ENCODE measurements around the gene PLRG1. TPM values are rescaled to one million over a fixed set of nuclear protein-coding genes. Genes with fewer than 3 reads are reported as not detected.

Gene PLRG1
- total RNA-seq, 4 donors from 2014 or later, result 32.7 to 47.2 (median 36.5) TPM

GRCh38 chr4:154586296-154587033 lies 36.3 kb upstream of the PLRG1 start:
- Histone ChIP-seq H3K4me1 (no peaks in the 10 kb centered on the region), H3K36me3 (no peaks in the 10 kb centered on the region), H3K4me3 (no peak overlapping the region), H3K27ac (no peak overlapping the region), H3K27me3 (no peaks in the 10 kb centered on the region), H3K9me3 (no peaks in the 10 kb centered on the region)
- WGBS, 2 donors, result 93% methylated on average over 9 to 13 of the region's 13 CpGs
- no peak for DNase-seq (ENCODE audit: low spot score in 2 of 2)
- no peak for TF ChIP-seq CTCF (IDR thresholded peaks at IDR 0.05)
- TF ChIP-seq POLR2A (IDR thresholded peaks at IDR 0.05), result no peak
- no peak for TF ChIP-seq EP300 (IDR thresholded peaks at IDR 0.05)

GRCh38 chr4:154585369-154586018 lies 35.3 kb upstream of the PLRG1 start:
- no peaks in the 10 kb centered on the region for H3K27me3 ChIP-seq
- H3K36me3 ChIP-seq, result no peaks in the 10 kb centered on the region
- H3K27ac ChIP-seq, result no peak overlapping the region
- no peak for DNase-seq (ENCODE audit: low spot score in 2 of 2)
- no peaks in the 10 kb centered on the region for H3K9me3 ChIP-seq
- H3K4me3 ChIP-seq, result no peak overlapping the region
- WGBS, 2 donors, result 85% methylated on average over 10 of the region's 10 CpGs
- no peaks in the 10 kb centered on the region for H3K4me1 ChIP-seq
- no peak for TF ChIP-seq POLR2A (IDR thresholded peaks at IDR 0.05)
- TF ChIP-seq CTCF (IDR thresholded peaks at IDR 0.05), result no peak
- TF ChIP-seq EP300 (IDR thresholded peaks at IDR 0.05), result no peak

- 89 to 92% methylated on average over 5 of the region's 5 CpGs for WGBS, 2 donors
Measured at GRCh38 chr4:154584259-154584658, 34.1 kb upstream of the PLRG1 start.

GRCh38 chr4:154583677-154584076 lies 33.5 kb upstream of the PLRG1 start:
- TF ChIP-seq POLR2A (IDR thresholded peaks at IDR 0.05) (no peak), EP300 (IDR thresholded peaks at IDR 0.05) (no peak), CTCF (IDR thresholded peaks at IDR 0.05) (no peak)
- no peaks in the 10 kb centered on the region for H3K36me3 ChIP-seq
- H3K4me3 ChIP-seq, result no peak overlapping the region
- H3K27ac ChIP-seq, result no peak overlapping the region
- no peaks in the 10 kb centered on the region for H3K9me3 ChIP-seq
- DNase-seq (ENCODE audit: low spot score in 2 of 2), result no peak
- no peaks in the 10 kb centered on the region for H3K27me3 ChIP-seq
- no peaks in the 10 kb centered on the region for H3K4me1 ChIP-seq

More at GRCh38 chr4:154584259-154584658, 34.1 kb upstream of the PLRG1 start:
- H3K4me1 ChIP-seq, result no peaks in the 10 kb centered on the region
- no peak overlapping the region for H3K4me3 ChIP-seq
- DNase-seq (ENCODE audit: low spot score in 2 of 2), result no peak
- no peak overlapping the region for H3K27ac ChIP-seq
- H3K27me3 ChIP-seq, result no peaks in the 10 kb centered on the region
- H3K9me3 ChIP-seq, result no peaks in the 10 kb centered on the region
- TF ChIP-seq EP300 (IDR thresholded peaks at IDR 0.05), result no peak
- TF ChIP-seq CTCF (IDR thresholded peaks at IDR 0.05), result no peak
- no peak for TF ChIP-seq POLR2A (IDR thresholded peaks at IDR 0.05)
- H3K36me3 ChIP-seq, result no peaks in the 10 kb centered on the region

GRCh38 chr4:154583230-154583629 lies 33.0 kb upstream of the PLRG1 start:
- Histone ChIP-seq H3K9me3 (no peaks in the 10 kb centered on the region), H3K4me3 (no peak overlapping the region), H3K27me3 (no peaks in the 10 kb centered on the region), H3K36me3 (no peaks in the 10 kb centered on the region), H3K4me1 (no peaks in the 10 kb centered on the region), H3K27ac (no peak overlapping the region)
- no peak for DNase-seq (ENCODE audit: low spot score in 2 of 2)
- 87 to 89% methylated on average over 3 of the region's 3 CpGs for WGBS, 2 donors
- TF ChIP-seq EP300 (IDR thresholded peaks at IDR 0.05), result no peak
- no peak for TF ChIP-seq POLR2A (IDR thresholded peaks at IDR 0.05)
- no peak for TF ChIP-seq CTCF (IDR thresholded peaks at IDR 0.05)
